WERI-Rb-1 (cell line): ENCODE data around the gene TAF6L.

ENCODE experiments used
- DNase-seq: peaks from one replicate; pipeline ENCODE4 v3.0.0-alpha.2; 2020
- H3K27ac ChIP-seq: fragments of 250-450 bp; sonication (Bioruptor Pico); 2 replicates; pipeline ENCODE4 v1.5.1; 2020; ENCODE audit warnings: mild to moderate bottlenecking, moderate library complexity
- H3K27me3 ChIP-seq: fragments of 250-450 bp; sonication (Bioruptor Pico); 2 replicates; pipeline ENCODE4 v1.5.1; 2021; ENCODE audit warnings: mild to moderate bottlenecking, low read depth, moderate library complexity; ENCODE audit not compliant: insufficient read depth, severe bottlenecking
- H3K36me3 ChIP-seq: fragments of 250-450 bp; sonication (Bioruptor Pico); 2 replicates; pipeline ENCODE4 v1.5.1; 2020; ENCODE audit warnings: mild to moderate bottlenecking, moderate library complexity
- H3K4me3 ChIP-seq: 2 replicates; pipeline ENCODE4 v1.5.1; 2011; ENCODE audit warnings: low read depth, mild to moderate bottlenecking, control low read depth, low read length
- H3K9me3 ChIP-seq: fragments of 250-450 bp; sonication (Bioruptor Pico); 2 replicates; pipeline ENCODE4 v1.5.1; 2021; ENCODE audit warnings: mild to moderate bottlenecking, moderate library complexity; ENCODE audit not compliant: severe bottlenecking
- TF ChIP-seq, protein P1 (sequence below): IDR thresholded peaks from 2 replicates; pipeline ENCODE4 v1.5.1; 2011; ENCODE audit warnings: low read depth, mild to moderate bottlenecking, control low read depth, inconsistent platforms, low read length

The TAF6L gene

DNA sequence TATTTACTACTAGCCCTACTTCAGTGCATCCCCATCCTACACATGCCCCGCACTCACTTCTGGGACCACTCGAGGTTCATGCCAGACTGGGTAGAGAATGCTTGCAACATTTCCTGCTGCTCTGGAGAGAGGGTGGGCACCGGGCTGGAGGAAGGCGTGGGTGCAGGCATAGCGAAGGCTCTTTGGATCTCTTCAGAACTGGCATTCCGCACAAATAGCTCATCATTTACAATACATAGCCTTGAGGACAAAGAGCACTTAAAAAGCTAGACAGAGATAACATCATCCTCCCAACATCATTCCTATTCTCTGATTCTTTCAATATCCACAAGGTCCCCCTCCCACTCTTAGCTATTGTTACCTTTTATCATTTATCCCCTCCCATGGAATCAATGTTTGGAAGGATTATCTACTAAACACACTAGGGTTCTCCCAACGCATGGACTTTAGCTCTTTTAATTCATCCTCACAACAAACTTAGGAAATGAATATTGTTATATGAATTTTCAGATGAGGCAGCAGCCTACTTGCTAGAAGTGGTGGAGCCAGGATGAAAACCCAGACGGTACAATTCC is 23.1 kb downstream of the TAF6L start:
- no peak for DNase-seq
- Histone ChIP-seq H3K36me3 (peaks cover 94% of the 10 kb centered on the region), H3K27me3 (no peaks in the 10 kb centered on the region), H3K4me3 (no peak overlapping the region), H3K27ac (no peak overlapping the region), H3K9me3 (no peaks in the 10 kb centered on the region)
- TF ChIP-seq, protein P1, sequence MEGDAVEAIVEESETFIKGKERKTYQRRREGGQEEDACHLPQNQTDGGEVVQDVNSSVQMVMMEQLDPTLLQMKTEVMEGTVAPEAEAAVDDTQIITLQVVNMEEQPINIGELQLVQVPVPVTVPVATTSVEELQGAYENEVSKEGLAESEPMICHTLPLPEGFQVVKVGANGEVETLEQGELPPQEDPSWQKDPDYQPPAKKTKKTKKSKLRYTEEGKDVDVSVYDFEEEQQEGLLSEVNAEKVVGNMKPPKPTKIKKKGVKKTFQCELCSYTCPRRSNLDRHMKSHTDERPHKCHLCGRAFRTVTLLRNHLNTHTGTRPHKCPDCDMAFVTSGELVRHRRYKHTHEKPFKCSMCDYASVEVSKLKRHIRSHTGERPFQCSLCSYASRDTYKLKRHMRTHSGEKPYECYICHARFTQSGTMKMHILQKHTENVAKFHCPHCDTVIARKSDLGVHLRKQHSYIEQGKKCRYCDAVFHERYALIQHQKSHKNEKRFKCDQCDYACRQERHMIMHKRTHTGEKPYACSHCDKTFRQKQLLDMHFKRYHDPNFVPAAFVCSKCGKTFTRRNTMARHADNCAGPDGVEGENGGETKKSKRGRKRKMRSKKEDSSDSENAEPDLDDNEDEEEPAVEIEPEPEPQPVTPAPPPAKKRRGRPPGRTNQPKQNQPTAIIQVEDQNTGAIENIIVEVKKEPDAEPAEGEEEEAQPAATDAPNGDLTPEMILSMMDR, result no peak

DNA sequence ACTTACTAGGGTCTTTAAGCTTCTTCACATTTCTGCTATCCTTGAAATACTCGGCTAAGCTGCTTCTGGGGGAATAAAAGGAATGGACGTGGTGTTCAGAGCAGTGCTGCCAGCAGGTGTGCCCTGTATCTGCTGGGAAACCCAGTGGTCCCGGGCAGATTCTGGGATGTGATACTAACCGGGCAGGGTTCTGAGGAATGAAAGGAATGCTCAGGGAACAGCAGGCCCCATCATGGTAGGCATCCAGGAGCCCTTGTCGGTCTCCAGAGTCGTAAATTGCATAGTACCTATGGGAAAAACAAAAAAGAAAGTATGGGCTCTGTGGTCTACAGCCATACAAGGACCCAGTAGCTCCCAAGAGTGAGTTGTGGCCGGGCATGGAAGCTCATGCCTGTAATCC is 25.1 kb downstream of the TAF6L start:
- no peak overlapping the region for H3K4me3 ChIP-seq
- TF ChIP-seq, protein P1, result no peak
- H3K9me3 ChIP-seq, result no peaks in the 10 kb centered on the region
- no peaks in the 10 kb centered on the region for H3K27me3 ChIP-seq
- no peak for DNase-seq
- H3K27ac ChIP-seq, result no peak overlapping the region
- H3K36me3 ChIP-seq, result peaks cover 98% of the 10 kb centered on the region

DNA sequence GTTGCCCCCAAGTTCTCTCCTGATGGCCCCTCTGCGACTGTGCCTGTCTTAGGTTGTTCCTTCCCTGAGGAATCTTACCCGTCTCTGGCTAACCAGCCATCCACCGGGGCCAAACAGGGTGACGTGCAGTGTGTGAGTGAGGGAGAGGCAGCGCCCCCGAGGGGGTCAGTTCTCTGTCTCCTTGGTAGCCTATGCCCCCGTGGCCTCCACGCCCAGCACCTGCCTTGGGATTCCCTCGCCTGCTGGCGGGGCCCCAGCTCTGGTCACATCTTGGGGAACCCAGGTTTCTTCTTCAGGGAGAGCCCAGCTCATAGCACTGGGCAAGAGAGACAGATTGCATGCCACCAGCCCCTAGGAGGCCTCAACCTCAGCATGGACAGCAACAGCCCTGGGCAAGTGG is 28.3 kb downstream of the TAF6L start:
- H3K9me3 ChIP-seq, result no peaks in the 10 kb centered on the region
- TF ChIP-seq, protein P1, result no peak
- H3K36me3 ChIP-seq, result peaks cover 91% of the 10 kb centered on the region

DNA sequence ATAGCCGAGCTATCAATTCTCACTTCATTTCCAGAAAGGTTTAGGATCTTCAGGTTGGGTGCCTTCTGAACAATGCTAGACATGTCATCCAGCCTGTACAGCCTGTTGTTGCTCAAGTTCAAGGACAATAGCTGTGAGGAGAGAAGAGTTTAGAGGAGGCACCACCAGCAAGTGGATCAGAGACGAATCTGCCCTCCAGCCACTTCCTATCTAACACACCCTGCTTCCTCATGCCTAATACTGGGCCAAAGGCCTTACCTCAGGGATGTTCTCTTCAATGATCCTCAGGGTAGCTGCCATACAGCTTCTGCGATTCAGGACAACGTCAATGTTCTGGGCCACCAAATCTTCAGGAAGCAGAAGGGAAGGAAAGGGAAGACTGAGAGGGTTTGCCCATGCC is 29.9 kb downstream of the TAF6L start:
- no peak for DNase-seq
- peaks cover 75% of the 10 kb centered on the region for H3K36me3 ChIP-seq
- no peak overlapping the region for H3K4me3 ChIP-seq
- TF ChIP-seq, protein P1, result no peak
- H3K27ac ChIP-seq, result no peak overlapping the region
- H3K9me3 ChIP-seq, result no peaks in the 10 kb centered on the region
- H3K27me3 ChIP-seq, result no peaks in the 10 kb centered on the region

More for the DNA sequence above, 28.3 kb downstream of the TAF6L start:
- DNase-seq, result no peak
- Histone ChIP-seq H3K27me3 (no peaks in the 10 kb centered on the region), H3K27ac (no peak overlapping the region), H3K4me3 (no peak overlapping the region)

DNA sequence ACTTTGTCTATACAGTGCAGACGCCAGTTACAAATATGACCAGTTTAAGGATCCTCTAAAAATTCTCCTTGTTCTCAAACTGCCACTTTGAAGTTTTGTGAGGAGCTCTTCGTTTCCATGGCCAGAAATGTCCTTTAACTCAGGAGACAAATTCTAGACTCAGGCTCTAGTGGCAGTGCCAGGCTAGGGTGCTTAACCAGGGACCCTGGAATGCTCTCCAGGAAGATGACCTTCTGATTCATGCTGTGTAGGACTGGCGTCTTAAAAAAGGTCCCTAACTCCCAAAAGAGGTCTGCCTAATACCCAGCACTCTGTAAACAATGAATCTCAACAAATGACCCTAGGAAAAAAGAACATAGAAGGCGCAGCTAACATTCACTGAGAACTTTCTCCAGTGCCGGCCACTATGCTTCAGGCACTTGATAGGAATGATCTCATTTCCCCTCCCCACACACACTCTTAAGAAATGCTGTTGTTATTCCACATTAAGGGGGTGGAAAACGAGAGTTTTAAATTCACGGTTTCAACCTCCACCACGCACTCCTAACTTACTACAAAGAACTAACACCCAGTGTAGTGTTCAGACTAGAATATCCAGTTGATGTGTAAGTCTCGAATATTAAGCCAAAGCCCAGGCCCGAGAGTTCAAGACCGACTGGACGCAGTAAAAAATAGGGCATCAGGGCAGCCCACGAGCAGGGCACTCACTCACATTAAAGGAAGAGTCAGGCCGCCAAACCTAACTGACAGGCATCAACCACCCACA is 33.3 kb downstream of the TAF6L start:
- no peak for DNase-seq

More for the DNA sequence above, 33.3 kb downstream of the TAF6L start:
- no peaks in the 10 kb centered on the region for H3K9me3 ChIP-seq
- H3K27ac ChIP-seq, result peak overlapping the region; percentile 54
- no peaks in the 10 kb centered on the region for H3K27me3 ChIP-seq
- TF ChIP-seq, protein P1, result no peak
- peak overlapping the region; percentile 75 for H3K4me3 ChIP-seq
- H3K36me3 ChIP-seq, result peaks cover 47% of the 10 kb centered on the region
